Prostate gland (tissue), 2 donors: Measurements from ENCODE around the gene CATSPERZ. TPM values are rescaled to one million over a fixed set of nuclear protein-coding genes. Genes with fewer than 3 reads are reported as not detected.

ENCODE experiments used
- DNase-seq: peaks from one replicate; pipeline ENCODE4 v3.0.0-alpha.2; 2019; ENCODE audit warnings: low spot score
- H3K27ac ChIP-seq, 2 donors: fragments of 200-600 bp; sonication (generic); 2 replicates each; pipeline ENCODE4 v1.5.1; 2017 to 2019
- H3K27me3 ChIP-seq: fragments of 200-600 bp; sonication (generic); replicated peaks from 2 replicates; pipeline ENCODE4 v1.5.1; 2019; ENCODE audit not compliant: insufficient read depth
- H3K36me3 ChIP-seq, 2 donors: fragments of 200-600 bp; sonication (generic); 1 replicate in 1 of 2; 2 replicates in 1 of 2; pipeline versions ENCODE4 v1.5.1 to v1.8.1; 2017 to 2019
- H3K4me1 ChIP-seq: fragments of 200-600 bp; sonication (generic); replicated peaks from 2 replicates; pipeline ENCODE4 v1.5.1; 2019
- H3K4me3 ChIP-seq, 2 donors: fragments of 200-600 bp; sonication (generic); 2 replicates each; pipeline ENCODE4 v1.5.1; 2017 to 2019
- H3K9me3 ChIP-seq: fragments of 200-600 bp; sonication (generic); 2 replicates; pipeline ENCODE4 v1.5.1; 2017
- POLR2A ChIP-seq: fragments of 450-650 bp; IDR thresholded peaks from one replicate; pipeline ENCODE4 v1.6.1; 2016; ENCODE audit warnings: antibody characterized with exemption, mild to moderate bottlenecking
- POLR2AphosphoS5 ChIP-seq: sonication (generic); formaldehyde crosslinking; IDR thresholded peaks from one replicate; pipeline ENCODE4 v1.6.1; 2017; ENCODE audit warnings: antibody characterized with exemption
- WGBS: methylation state at CpG from one replicate; pipeline ENCODE4 v1.1.5; 2018; 5-methylcytosine and 5-hydroxymethylcytosine counted together
- intact Hi-C: fragments of 100-400 bp; cut with DNase I; formaldehyde crosslinking; loops from one replicate; pipeline ENCODE4 v1.14.2; 2022
- total RNA-seq, 2 donors: library from RNA; depleted of rRNA; stranded (reverse); fragments of >200 nt; gene quantifications; one replicate each; pipeline ENCODE4 v1.1.0, GENCODE V29; 2016
- TF ChIP-seq, protein P1 (sequence below), 4 experiments: fragments of 200-600 bp in 2 of 4; fragments of 450-650 bp in 2 of 4; sonication (generic) in 2 of 4; IDR thresholded peaks; 1 replicate in 3 of 4; 2 replicates in 1 of 4; pipeline ENCODE4 v1.5.1; 2016 to 2019; ENCODE audit warnings: antibody characterized with exemption in 4 of 4, mild to moderate bottlenecking in 2 of 4, moderate library complexity in 2 of 4

Gene CATSPERZ
- total RNA-seq, 2 donors from 2014 or later = 44.3 TPM; not detected in 1

DNA sequence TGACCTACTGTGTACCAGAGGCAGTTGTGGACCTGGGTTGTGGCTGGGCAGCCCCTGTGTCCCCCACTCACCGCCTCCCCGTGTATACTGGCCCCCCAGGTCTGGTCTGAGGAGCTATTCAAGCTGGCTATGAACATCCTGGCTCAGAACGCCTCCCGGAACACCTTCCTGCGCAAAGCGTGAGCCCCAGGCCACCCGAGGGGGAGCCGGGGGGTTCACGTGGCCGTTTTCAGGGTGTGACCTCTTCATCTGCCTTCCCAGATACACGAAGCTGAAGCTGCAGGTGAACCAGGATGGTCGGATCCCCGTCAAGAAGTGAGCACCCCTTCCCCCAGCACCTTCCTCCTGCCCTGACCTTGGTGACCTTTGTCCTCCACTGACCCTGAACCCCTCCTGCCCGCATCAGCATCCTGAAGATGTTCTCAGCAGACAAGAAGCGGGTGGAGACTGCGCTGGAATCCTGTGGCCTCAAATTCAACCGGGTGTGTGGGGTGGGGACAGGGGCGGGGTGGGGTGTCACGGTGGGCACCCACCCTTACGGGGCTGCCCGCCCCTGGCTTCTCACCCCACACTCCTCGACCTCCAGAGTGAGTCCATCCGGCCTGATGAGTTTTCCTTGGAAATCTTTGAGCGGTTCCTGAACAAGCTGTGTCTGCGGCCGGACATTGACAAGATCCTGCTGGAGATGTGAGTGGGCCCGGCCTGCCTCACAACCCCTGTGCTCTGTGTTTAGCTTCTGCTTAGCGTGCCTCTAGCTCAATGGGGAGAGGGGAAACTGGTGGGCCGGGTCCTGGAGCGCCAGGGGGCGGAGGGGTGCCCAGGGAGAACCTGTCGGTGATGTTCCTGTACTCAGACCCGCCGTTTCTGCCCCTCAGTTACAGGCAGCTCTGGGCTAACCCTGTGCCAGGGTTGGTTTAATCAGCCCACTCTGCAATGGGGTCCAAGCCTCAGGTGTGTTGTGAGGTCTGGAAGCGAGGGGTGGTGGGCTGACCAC lies 44.7 kb upstream of the CATSPERZ start:
- no peak for TF ChIP-seq POLR2AphosphoS5
- Histone ChIP-seq H3K27me3 (no peaks in the 10 kb centered on the region), H3K9me3 (no peaks in the 10 kb centered on the region), H3K4me1 (peaks cover 11% of the 10 kb centered on the region), H3K36me3 (peaks cover 0 to 13% of the 10 kb centered on the region in 2 donors), H3K27ac (no peak overlapping the region), H3K4me3 (no peak overlapping the region)
- intact Hi-C loops = no loop called here
- WGBS = 78% methylated on average over 33 of the region's 35 CpGs
- DNase-seq = no peak

DNA sequence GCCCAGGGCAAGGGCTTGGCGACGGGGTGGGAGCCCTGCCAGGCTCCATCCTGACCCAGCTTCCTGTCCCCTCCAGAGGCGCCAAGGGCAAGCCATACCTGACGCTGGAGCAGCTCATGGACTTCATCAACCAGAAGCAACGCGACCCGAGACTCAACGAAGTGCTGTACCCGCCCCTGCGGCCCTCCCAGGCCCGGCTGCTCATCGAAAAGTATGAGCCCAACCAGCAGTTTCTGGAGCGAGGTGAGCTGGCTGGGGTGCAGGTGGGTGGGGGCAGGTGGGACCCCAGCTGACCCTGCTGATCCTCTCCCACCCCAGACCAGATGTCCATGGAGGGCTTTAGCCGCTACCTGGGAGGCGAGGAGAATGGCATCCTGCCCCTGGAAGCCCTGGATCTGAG lies 43.9 kb upstream of the CATSPERZ start:
- Histone ChIP-seq H3K27me3 (no peaks in the 10 kb centered on the region), H3K9me3 (no peaks in the 10 kb centered on the region), H3K36me3 (peaks cover 0 to 13% of the 10 kb centered on the region in 2 donors), H3K4me3 (no peak overlapping the region), H3K4me1 (peaks cover 11% of the 10 kb centered on the region), H3K27ac (no peak overlapping the region)
- DNase-seq = no peak
- WGBS = 88% methylated on average over 15 of the region's 15 CpGs
- intact Hi-C loops = no loop called here
- no peak for TF ChIP-seq POLR2A
- TF ChIP-seq, protein P1, sequence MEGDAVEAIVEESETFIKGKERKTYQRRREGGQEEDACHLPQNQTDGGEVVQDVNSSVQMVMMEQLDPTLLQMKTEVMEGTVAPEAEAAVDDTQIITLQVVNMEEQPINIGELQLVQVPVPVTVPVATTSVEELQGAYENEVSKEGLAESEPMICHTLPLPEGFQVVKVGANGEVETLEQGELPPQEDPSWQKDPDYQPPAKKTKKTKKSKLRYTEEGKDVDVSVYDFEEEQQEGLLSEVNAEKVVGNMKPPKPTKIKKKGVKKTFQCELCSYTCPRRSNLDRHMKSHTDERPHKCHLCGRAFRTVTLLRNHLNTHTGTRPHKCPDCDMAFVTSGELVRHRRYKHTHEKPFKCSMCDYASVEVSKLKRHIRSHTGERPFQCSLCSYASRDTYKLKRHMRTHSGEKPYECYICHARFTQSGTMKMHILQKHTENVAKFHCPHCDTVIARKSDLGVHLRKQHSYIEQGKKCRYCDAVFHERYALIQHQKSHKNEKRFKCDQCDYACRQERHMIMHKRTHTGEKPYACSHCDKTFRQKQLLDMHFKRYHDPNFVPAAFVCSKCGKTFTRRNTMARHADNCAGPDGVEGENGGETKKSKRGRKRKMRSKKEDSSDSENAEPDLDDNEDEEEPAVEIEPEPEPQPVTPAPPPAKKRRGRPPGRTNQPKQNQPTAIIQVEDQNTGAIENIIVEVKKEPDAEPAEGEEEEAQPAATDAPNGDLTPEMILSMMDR (IDR thresholded peaks at IDR 0.05) = no peak
- no peak for TF ChIP-seq POLR2AphosphoS5

DNA sequence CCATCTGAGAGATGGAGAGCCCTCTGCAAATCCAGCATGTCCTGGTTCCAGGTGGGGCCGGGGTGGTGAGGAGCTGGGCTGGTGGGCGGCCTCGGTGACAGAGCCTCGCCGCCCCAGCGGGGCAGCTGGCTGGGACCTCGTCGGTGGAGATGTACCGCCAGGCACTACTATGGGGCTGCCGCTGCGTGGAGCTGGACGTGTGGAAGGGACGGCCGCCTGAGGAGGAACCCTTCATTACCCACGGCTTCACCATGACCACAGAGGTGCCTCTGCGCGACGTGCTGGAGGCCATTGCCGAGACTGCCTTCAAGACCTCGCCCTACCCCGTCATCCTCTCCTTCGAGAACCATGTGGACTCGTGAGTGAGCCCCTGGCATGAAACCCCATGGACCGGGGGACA lies 41.8 kb upstream of the CATSPERZ start:
- intact Hi-C loops = no loop called here
- TF ChIP-seq POLR2AphosphoS5 (no peak), POLR2A (no peak)
- TF ChIP-seq, protein P1 (IDR thresholded peaks at IDR 0.05) = no peak
- WGBS = 91% methylated on average over 20 of the region's 24 CpGs

DNA sequence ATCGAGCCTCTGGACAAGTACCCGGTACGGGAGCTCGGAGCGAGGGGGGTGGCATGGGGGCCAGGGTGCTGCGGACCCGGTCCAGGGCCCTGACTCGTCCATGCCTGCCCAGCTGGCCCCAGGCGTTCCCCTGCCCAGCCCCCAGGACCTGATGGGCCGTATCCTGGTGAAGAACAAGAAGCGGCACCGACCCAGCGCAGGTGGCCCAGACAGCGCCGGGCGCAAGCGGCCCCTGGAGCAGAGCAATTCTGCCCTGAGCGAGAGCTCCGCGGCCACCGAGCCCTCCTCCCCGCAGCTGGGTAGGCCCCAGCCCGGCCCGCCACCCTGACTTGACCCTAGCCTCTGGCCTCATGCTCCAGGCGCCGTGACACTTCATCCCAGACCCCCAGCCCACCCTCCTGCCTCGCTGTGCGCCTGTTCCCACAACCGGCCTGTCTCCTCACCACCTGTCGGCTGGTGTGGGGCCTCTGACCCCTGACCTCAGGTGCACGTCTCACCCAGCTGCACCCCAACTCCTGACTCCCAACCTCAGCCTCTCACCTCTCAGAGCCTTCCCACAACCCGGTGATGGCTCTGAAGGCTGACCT lies 41.1 kb upstream of the CATSPERZ start:
- Histone ChIP-seq H3K4me1 (no peaks in the 10 kb centered on the region), H3K4me3 (no peak overlapping the region), H3K36me3 (peaks cover 0 to 19% of the 10 kb centered on the region in 2 donors), H3K27me3 (no peaks in the 10 kb centered on the region), H3K9me3 (no peaks in the 10 kb centered on the region), H3K27ac (no peak overlapping the region)
- intact Hi-C loops = no loop called here
- TF ChIP-seq POLR2A = no peak
- no peak for TF ChIP-seq POLR2AphosphoS5
- WGBS = 93% methylated on average over 30 of the region's 32 CpGs
- no peak for DNase-seq

More for the DNA sequence above, 41.8 kb upstream of the CATSPERZ start:
- no peak for DNase-seq
- Histone ChIP-seq H3K27ac (no peak overlapping the region), H3K9me3 (no peaks in the 10 kb centered on the region), H3K27me3 (no peaks in the 10 kb centered on the region), H3K4me3 (no peak overlapping the region), H3K36me3 (peaks cover 0 to 19% of the 10 kb centered on the region in 2 donors), H3K4me1 (no peaks in the 10 kb centered on the region)

DNA sequence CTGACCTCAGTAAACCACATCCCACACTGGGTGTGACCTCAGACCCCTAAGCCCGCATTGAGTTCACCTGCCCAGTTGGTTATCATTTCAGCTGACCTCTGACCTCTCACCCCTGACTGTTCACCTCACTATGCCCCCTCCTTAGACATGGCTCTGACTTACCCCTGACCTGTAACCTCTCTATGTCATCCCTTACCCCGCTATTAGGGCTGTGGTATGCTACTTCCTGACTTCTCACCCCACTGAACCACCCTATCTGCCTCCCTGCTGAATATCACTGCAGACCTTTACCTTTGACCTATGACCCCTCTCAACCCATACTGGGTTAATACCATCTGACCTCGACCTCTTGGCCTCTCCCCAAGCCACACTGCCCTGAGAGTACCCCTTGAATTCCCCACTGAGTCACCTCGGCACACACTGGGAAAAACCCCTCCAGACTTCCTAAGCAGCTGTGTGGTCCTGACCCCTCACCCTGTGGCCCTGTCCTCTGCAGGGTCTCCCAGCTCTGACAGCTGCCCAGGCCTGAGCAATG lies 40.6 kb upstream of the CATSPERZ start:
- no peaks in the 10 kb centered on the region for H3K9me3 ChIP-seq
- no peak overlapping the region for H3K27ac ChIP-seq
- intact Hi-C loops = no loop called here
- H3K4me3 ChIP-seq = no peak overlapping the region
- DNase-seq = no peak
- 90% methylated on average over 4 of the region's 4 CpGs for WGBS
- no peak for TF ChIP-seq POLR2A
- TF ChIP-seq POLR2AphosphoS5 = no peak
- TF ChIP-seq, protein P1 (IDR thresholded peaks at IDR 0.05) = no peak
- peaks cover 0 to 19% of the 10 kb centered on the region in 2 donors for H3K36me3 ChIP-seq
- H3K27me3 ChIP-seq = no peaks in the 10 kb centered on the region
- H3K4me1 ChIP-seq = no peaks in the 10 kb centered on the region
